OCI-M2 (cell line): ENCODE data around the gene IER3.
"Not testable (repeated sequence)": the region's sequence is repeated elsewhere in the genome, so short reads cannot be mapped to it uniquely, and the experiment has no call there.

Experiments
- DNase-seq: peaks from one replicate; lab custom pipeline; 2025; ENCODE audit not compliant: unreplicated experiment; lab: John Stamatoyannopoulos, UW

The IER3 gene

GRCh38 chr6:30725713-30726505 lies 18.4 kb downstream of the IER3 start:
- DNase-seq, result no peak

DNA sequence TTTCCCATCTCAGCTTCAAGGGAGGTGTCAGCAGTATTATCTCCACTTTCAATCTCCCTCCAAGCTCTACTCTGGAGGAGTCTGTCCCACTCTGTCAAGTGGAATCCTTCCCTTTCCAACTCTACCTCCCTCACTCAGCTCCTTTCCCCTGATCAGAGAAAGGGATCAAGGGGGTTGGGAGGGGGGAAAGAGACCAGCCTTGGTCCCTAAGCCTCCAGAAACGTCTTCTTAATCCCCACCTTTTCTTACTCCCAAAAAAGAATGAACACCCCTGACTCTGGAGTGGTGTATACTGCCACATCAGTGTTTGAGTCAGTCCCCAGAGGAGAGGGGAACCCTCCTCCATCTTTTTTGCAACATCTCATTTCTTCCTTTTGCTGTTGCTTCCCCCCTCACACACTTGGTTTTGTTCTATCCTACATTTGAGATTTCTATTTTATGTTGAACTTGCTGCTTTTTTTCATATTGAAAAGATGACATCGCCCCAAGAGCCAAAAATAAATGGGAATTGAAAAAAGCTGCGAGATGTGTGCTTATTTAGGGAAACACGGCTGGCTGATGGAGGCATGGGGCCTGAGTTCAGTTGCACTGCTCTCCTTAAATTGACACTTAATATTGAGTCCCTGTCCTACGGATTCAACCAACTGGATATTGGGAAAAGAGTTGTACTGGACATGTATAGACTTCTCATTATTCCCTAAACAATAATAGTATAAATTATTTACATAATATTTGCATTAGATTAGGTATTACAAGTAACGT lies 19.3 kb downstream of the IER3 start:
- DNase-seq, result no peak

DNA sequence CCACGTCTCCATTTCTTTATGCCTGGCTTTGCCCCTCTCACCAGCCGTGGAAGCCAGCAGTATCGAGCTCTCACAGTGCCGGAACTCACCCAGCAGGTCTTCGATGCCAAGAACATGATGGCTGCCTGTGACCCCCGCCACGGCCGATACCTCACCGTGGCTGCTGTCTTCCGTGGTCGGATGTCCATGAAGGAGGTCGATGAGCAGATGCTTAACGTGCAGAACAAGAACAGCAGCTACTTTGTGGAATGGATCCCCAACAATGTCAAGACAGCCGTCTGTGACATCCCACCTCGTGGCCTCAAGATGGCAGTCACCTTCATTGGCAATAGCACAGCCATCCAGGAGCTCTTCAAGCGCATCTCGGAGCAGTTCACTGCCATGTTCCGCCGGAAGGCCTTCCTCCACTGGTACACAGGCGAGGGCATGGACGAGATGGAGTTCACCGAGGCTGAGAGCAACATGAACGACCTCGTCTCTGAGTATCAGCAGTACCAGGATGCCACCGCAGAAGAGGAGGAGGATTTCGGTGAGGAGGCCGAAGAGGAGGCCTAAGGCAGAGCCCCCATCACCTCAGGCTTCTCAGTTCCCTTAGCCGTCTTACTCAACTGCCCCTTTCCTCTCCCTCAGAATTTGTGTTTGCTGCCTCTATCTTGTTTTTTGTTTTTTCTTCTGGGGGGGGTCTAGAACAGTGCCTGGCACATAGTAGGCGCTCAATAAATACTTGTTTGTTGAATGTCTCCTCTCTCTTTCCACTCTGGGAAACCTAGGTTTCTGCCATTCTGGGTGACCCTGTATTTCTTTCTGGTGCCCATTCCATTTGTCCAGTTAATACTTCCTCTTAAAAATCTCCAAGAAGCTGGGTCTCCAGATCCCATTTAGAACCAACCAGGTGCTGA lies 20.3 kb downstream of the IER3 start:
- not testable (repeated sequence) for DNase-seq

GRCh38 chr6:30723159-30723842 lies 21.0 kb downstream of the IER3 start:
- not testable (repeated sequence) for DNase-seq

- peak; percentile 79 for DNase-seq
Measured at GRCh38 chr6:30722280-30723112, 21.9 kb downstream of the IER3 start.

DNA sequence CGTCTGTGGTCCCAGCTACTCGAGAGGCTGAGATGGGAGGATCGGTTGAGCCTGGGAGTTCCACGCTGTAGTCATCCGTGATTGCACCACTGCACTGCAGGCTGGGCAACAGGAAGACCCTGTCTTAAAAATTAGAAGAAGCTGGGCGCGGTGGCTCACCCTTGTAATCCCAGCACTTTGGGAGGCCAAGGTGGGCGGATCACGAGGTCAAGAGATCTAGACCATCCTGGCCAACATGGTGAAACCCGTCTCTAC lies 22.4 kb downstream of the IER3 start:
- DNase-seq, result not testable (repeated sequence)

DNA sequence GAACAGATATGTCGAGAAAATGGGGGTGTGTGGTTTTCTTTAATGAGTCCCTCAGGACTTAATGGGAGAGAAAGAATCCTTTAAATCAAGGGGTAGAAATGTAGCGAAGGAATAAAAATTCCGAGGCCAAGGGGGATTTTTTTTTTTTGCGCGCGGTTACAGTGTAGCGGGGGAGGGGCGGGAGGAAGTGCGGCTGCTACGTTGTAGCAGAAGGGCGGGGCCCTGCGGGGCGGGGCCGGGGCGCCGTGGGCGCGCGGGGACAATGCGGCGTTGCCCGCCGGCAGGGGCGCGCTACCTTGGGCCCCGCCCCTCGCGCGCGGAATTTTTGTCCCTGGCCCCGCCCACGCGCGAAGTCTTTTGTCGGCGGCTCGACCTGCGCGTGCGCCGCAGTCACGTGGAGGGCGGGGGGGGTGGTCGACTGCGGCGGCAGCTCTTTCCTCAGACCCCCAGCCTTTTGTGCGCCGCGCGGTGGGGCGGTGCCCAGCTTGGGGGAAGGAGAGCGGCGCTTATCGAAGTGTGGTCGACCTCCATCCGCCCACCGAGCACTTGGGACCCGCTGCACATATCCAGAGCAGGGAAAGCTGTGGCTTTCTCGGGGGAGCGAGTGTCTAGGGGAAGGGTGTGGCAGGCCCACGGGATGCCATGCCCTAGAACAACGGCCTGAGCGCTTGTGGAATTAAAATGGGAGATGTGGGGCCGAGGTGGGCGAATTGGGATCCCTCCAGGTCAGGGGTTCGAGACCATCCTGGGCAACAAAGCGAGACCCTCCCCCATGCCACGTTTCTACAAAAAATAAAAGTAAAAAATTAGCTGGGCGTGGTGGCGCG lies 22.9 kb downstream of the IER3 start:
- peak; percentile 51 for DNase-seq

- DNase-seq, result no peak
Measured at GRCh38 chr6:30720738-30721197, 23.6 kb downstream of the IER3 start.

DNA sequence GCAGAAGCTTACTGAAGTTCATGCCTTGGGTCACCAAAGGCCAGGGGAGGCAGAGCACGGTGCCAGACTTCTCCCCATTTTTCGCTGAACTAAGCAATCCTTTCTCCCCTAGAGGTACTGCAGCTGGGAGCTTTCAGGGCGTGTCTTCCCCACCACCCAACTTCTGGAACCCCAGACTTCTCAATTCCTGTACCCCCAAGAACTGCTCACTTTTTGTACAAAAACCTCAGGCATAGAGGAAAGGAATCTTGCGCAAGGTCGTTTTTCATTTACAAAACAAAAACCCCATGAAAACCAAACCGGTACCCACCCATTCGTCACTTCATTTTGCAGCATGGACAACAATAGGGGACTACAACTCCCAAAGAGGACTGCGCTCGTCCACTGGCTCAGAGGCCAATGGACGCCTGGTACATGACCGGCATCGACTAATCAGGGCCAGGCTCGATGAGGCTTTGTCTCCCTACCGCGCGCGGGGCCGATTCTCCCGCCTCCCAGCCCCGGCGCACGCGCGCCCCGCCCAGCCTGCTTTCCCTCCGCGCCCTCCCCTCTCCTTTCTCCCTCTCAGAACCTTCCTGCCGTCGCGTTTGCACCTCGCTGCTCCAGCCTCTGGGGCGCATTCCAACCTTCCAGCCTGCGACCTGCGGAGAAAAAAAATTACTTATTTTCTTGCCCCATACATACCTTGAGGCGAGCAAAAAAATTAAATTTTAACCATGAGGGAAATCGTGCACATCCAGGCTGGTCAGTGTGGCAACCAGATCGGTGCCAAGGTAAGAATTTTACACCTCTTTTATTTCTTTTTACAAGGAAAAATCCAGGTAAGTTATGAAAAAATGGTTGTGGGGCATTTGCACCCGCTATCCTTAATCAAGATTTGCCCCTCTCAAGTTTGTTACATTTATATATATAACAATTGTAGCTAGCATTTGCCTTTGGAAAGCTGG lies 24.3 kb downstream of the IER3 start, which contains the start of gene TUBB:
Gene TUBB, plus strand, starts transcription at position 562 of the 947 bp plus-strand sequence. Its CDS starts 155 bp downstream, at position 717.
- DNase-seq, result peak; percentile 84

DNA sequence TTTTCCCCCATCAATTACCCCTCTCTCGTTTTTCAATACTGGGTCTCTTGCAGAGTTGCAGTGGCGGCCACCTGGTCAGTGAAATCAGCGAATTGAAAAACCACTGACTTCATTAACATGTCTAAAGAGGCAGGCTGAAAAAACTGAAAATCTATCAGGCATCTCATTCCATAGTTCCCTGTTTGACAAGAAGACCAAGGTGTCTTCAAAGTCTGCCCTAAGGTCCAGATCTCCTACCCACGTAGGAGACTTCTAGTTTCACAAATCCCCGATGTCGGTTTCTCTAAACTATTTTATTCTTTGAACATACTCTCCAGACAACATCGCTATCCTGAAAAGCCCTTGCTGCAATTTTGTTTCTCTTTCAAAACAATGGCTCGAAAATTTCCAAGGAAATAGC lies 25.0 kb downstream of the IER3 start:
- no peak for DNase-seq

DNA sequence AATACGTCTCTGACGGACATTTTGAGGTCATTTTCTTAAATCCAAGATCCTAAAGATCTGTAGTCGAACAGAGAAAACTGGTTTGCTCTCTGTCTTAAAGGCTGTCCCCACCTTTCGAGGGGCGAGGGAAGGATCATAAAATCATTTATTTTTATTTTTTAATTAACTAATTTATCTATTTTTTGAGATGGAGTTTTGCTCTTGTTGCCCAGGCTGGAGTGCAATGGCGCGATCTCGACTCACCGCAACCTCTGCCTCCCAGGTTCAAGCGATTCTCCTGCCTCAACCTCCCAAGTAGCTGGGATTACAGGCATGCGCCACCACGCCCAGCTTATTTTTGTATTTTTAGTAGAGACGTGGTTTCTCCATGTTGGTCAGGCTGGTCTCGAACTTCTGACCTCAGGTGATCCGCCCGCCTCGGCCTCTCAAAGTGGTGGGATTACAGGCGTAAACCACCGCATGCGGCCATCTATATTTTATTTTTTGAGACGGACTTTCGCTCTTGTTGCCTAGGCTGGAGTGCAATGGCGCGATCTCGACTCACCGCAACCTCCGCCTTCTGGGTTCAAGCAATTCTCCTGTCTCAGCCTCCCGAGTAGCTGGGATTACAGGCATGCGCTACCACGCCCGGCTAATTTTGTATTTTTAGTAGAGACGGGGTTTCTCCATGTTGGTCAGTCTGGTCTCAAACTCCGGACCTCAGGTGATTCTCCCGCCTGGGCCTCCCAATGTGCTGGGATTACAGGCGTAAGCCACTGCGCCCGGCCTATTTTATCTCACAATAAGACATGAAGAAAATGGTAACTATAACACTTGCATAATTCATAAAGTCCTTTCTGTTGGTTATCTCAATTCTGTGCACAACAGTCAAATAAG lies 26.3 kb downstream of the IER3 start:
- DNase-seq, result not testable (repeated sequence)

GRCh38 chr6:30717129-30717844 lies 27.1 kb downstream of the IER3 start, which contains the start of gene MDC1:
Gene MDC1 (minus strand): TSS chr6:30717281. CDS start chr6:30715175, 2,106 bp downstream.
- DNase-seq, result peak; percentile 95

DNA sequence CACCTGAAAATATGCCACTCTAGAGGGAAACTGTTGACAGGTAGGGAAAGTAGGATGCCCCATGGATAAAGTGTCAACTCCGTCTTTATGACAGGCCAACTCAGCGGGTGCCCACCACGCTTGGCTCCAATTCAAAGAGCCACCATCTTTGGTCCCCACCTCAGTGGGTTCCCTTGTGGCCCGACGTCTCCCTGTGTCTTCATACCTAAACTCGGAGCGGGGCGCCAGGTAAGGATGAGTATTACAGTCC lies 27.5 kb downstream of the IER3 start:
- DNase-seq, result no peak

DNA sequence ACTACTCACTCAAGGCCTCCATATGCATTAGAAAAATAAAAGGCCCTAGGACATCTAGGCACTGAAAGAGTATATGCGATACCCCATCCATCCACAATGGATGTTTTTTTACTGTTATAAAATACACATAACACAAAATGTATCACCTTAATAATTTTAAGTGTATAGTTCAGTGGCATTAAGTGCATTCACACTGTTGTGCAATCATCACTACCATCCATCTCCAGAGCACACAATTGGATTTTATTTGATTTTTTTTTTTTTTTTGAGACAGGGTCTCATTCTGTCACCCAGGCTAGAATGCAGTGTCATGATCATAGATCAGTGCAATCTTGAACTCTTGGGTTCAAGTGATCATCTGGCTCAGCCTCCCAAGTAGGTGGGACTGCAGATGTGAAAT lies 30.1 kb downstream of the IER3 start:
- DNase-seq, result no peak

DNA sequence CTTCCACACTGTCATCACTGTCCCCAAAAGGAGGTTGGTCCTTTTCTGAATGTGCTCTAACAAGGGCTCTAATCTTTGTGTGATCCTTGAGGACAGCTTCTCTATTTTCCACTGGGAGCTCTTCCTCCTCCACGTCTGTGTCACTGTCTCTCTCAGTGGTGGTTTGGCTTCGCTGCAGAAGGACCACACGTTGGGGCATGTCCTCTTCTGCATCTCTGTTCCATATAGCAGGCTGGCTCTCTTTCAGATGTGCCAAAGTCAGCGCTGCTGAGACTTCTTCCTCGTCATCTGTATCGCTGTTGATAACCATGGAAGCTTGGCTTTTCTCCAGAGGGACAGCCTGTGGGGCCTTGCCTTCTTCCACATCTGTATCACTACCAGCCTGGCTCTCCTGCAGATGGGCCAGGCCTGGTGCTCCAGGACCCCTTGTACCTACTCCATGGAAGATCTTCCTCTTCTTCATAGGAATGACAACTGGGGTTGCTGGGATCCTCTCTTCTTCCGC lies 31.9 kb downstream of the IER3 start:
- DNase-seq, result no peak

GRCh38 chr6:30711758-30712380 lies 32.5 kb downstream of the IER3 start:
- DNase-seq, result no peak
